Measurements from ENCODE around the gene ARFGEF2. TPM values are rescaled to one million over a fixed set of nuclear protein-coding genes. Genes with fewer than 3 reads are reported as not detected.

The ARFGEF2 gene
- total and polyA plus RNA-seq, 2 donors, result 11.1 to 17.8 TPM

- H3K27me3 ChIP-seq (ENCODE audit: control insufficient read depth in 2 of 2, insufficient read depth in 1 of 2, low read length in 1 of 2), result no peaks in the 10 kb centered on the region
- H3K27ac ChIP-seq (ENCODE audit: low read depth in 1 of 2, low read length in 1 of 2), result no peak overlapping the region
- WGBS, result 98% methylated on average over 4 of the region's 4 CpGs
- no peaks in the 10 kb centered on the region for H3K9me3 ChIP-seq (ENCODE audit: control insufficient read depth in 2 of 2, insufficient read depth in 1 of 2, low read length in 1 of 2)
- no peak overlapping the region for H3K4me3 ChIP-seq (ENCODE audit: low read length in 2 of 2)
- DNase-seq (ENCODE audit: low read depth in 6 of 9, low spot score in 9 of 9), result no peak
- H3K4me1 ChIP-seq (ENCODE audit: control insufficient read depth in 2 of 2, insufficient read depth in 2 of 2, low read length in 2 of 2), result peaks cover 0 to 11% of the 10 kb centered on the region in 2 donors
- H3K36me3 ChIP-seq (ENCODE audit: control insufficient read depth in 2 of 2, insufficient read depth in 2 of 2, low read length in 1 of 2), result peaks cover 17 to 31% of the 10 kb centered on the region in 2 donors
Measured at GRCh38 chr20:48941467-48941866, 20.0 kb downstream of the ARFGEF2 start.

GRCh38 chr20:48942730-48943129, 21.2 kb downstream of the ARFGEF2 start:
- no peak for DNase-seq (ENCODE audit: low read depth in 6 of 9, low spot score in 9 of 9)
- WGBS, result 96% methylated on average over 2 of the region's 2 CpGs
- Histone ChIP-seq H3K36me3 (ENCODE audit: control insufficient read depth in 2 of 2, insufficient read depth in 2 of 2, low read length in 1 of 2) (peaks cover 17 to 31% of the 10 kb centered on the region in 2 donors), H3K4me3 (ENCODE audit: low read length in 2 of 2) (no peak overlapping the region), H3K4me1 (ENCODE audit: control insufficient read depth in 2 of 2, insufficient read depth in 2 of 2, low read length in 2 of 2) (peaks cover 0 to 11% of the 10 kb centered on the region in 2 donors), H3K27me3 (ENCODE audit: control insufficient read depth in 2 of 2, insufficient read depth in 1 of 2, low read length in 1 of 2) (no peaks in the 10 kb centered on the region), H3K27ac (ENCODE audit: low read depth in 1 of 2, low read length in 1 of 2) (no peak overlapping the region), H3K9me3 (ENCODE audit: control insufficient read depth in 2 of 2, insufficient read depth in 1 of 2, low read length in 1 of 2) (no peaks in the 10 kb centered on the region)

DNA sequence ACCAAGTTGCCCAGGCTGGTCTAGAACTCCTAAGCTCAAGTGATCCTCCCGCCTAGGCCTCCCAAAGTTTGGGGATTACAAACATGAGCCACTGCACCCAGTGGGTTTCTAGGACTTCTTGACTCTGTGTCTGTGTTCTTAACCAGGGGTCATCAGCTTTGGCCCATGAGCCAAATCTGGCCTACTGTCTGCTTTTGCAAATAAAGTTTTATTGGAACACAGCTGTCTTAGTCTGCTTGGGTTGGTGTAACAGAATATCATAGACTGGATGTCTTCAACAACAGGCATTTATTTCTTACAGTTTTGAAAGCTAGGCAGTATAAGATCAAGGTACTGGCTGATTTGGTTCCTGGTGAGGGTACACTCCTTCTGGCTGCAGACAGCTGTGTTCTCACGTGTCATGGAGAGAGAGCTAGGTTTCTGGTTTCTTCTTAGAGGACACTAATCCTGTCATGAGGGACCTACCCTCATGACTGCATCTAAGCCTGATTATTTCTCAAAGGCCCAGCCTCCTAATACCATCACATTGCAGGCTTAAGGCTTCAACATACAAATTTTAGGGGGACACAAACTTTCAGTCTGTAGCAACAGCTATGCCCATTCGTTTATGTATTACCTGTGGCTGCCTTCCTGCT, 23.3 kb downstream of the ARFGEF2 start:
- 96% methylated on average over 3 of the region's 3 CpGs for WGBS
- H3K27me3 ChIP-seq (ENCODE audit: control insufficient read depth in 2 of 2, insufficient read depth in 1 of 2, low read length in 1 of 2), result no peaks in the 10 kb centered on the region
- no peak overlapping the region for H3K4me3 ChIP-seq (ENCODE audit: low read length in 2 of 2)
- peaks cover 29 to 46% of the 10 kb centered on the region in 2 donors for H3K36me3 ChIP-seq (ENCODE audit: control insufficient read depth in 2 of 2, insufficient read depth in 2 of 2, low read length in 1 of 2)
- no peak overlapping the region for H3K27ac ChIP-seq (ENCODE audit: low read depth in 1 of 2, low read length in 1 of 2)
- no peaks in the 10 kb centered on the region for H3K9me3 ChIP-seq (ENCODE audit: control insufficient read depth in 2 of 2, insufficient read depth in 1 of 2, low read length in 1 of 2)
- H3K4me1 ChIP-seq (ENCODE audit: control insufficient read depth in 2 of 2, insufficient read depth in 2 of 2, low read length in 2 of 2), result no peaks in the 10 kb centered on the region
- DNase-seq (ENCODE audit: low read depth in 6 of 9, low spot score in 9 of 9), result no peak

GRCh38 chr20:48945840-48946514, 24.5 kb downstream of the ARFGEF2 start:
- Histone ChIP-seq H3K4me3 (ENCODE audit: low read length in 2 of 2) (no peak overlapping the region), H3K36me3 (ENCODE audit: control insufficient read depth in 2 of 2, insufficient read depth in 2 of 2, low read length in 1 of 2) (peaks cover 32 to 46% of the 10 kb centered on the region in 2 donors), H3K4me1 (ENCODE audit: control insufficient read depth in 2 of 2, insufficient read depth in 2 of 2, low read length in 2 of 2) (no peaks in the 10 kb centered on the region), H3K27ac (ENCODE audit: low read depth in 1 of 2, low read length in 1 of 2) (no peak overlapping the region), H3K9me3 (ENCODE audit: control insufficient read depth in 2 of 2, insufficient read depth in 1 of 2, low read length in 1 of 2) (no peaks in the 10 kb centered on the region), H3K27me3 (ENCODE audit: control insufficient read depth in 2 of 2, insufficient read depth in 1 of 2, low read length in 1 of 2) (no peaks in the 10 kb centered on the region)
- no peak for DNase-seq (ENCODE audit: low read depth in 6 of 9, low spot score in 9 of 9)
- WGBS, result 98% methylated on average over 6 of the region's 6 CpGs

- Histone ChIP-seq H3K4me3 (ENCODE audit: low read length in 2 of 2) (no peak overlapping the region), H3K9me3 (ENCODE audit: control insufficient read depth in 2 of 2, insufficient read depth in 1 of 2, low read length in 1 of 2) (no peaks in the 10 kb centered on the region), H3K4me1 (ENCODE audit: control insufficient read depth in 2 of 2, insufficient read depth in 2 of 2, low read length in 2 of 2) (no peaks in the 10 kb centered on the region), H3K36me3 (ENCODE audit: control insufficient read depth in 2 of 2, insufficient read depth in 2 of 2, low read length in 1 of 2) (peaks cover 35 to 57% of the 10 kb centered on the region in 2 donors), H3K27me3 (ENCODE audit: control insufficient read depth in 2 of 2, insufficient read depth in 1 of 2, low read length in 1 of 2) (no peaks in the 10 kb centered on the region), H3K27ac (ENCODE audit: low read depth in 1 of 2, low read length in 1 of 2) (no peak overlapping the region)
- DNase-seq (ENCODE audit: low read depth in 6 of 9, low spot score in 9 of 9), result no peak
- 95% methylated on average over 6 of the region's 6 CpGs for WGBS
Measured at GRCh38 chr20:48948612-48949011, 27.1 kb downstream of the ARFGEF2 start.

DNA sequence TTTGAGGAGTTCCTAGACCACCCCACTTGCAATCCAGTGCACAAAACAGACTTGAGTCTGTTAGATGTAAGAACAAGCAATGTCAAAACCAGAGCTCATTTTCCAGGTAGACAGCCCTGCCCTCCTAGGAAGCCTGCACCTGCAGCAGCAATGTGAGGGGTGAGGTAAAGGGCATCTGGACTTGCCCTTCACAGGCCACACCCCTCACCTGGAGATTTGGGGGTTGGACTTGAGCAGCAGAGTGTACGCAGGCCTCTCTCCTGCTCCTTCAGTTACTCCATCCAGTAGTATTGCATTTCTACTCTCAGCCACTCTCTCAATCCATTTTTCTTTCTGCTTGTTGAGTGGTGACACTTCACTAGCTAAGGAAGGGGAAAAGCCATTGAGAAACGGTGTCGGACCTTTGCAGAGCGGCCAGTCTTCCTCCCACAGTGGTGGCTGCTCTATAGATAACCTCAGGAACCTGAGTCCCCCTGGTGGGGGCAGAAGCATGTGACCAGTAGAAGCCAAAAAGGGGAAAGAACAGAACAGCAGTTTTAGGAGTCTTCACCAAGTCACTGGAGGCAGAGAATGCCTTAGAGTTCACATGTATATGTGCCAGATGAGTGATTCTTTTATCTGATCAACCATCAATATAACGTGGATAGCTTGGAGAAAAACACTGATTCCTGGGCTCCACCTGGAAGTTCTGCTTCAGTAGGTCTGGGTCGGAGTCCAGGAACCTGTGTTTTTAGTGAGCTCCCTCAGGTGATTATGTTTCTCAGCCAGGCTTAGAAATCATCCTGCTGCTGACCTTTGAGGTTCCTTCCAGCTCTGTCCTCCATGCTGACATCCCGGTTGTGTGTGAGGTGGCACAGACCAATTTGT, 28.0 kb downstream of the ARFGEF2 start:
- no peak overlapping the region for H3K4me3 ChIP-seq (ENCODE audit: low read length in 2 of 2)
- DNase-seq (ENCODE audit: low read depth in 6 of 9, low spot score in 9 of 9), result no peak
- no peaks in the 10 kb centered on the region for H3K27me3 ChIP-seq (ENCODE audit: control insufficient read depth in 2 of 2, insufficient read depth in 1 of 2, low read length in 1 of 2)
- 93% methylated on average over 7 of the region's 7 CpGs for WGBS
- no peaks in the 10 kb centered on the region for H3K9me3 ChIP-seq (ENCODE audit: control insufficient read depth in 2 of 2, insufficient read depth in 1 of 2, low read length in 1 of 2)
- no peaks in the 10 kb centered on the region for H3K4me1 ChIP-seq (ENCODE audit: control insufficient read depth in 2 of 2, insufficient read depth in 2 of 2, low read length in 2 of 2)
- peaks cover 40 to 60% of the 10 kb centered on the region in 2 donors for H3K36me3 ChIP-seq (ENCODE audit: control insufficient read depth in 2 of 2, insufficient read depth in 2 of 2, low read length in 1 of 2)
- H3K27ac ChIP-seq (ENCODE audit: low read depth in 1 of 2, low read length in 1 of 2), result no peak overlapping the region

DNA sequence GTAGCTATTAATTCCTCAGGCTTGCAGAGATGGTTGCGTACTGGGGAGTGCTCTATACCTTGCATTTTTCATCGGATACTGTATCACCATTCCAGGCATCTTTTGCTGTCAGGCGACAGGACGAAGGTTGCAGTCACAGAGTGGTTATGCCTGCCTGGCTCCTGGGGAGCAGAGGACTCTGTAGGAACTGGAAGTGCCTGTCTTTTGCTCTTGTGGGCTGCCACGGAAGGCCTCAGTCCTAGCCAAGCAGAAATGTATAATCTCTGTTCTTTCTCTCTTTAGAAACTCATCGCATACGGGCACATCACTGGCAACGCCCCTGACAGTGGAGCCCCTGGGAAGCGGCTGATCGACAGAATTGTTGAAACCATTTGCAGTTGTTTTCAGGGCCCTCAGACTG, 29.5 kb downstream of the ARFGEF2 start:
- H3K9me3 ChIP-seq (ENCODE audit: control insufficient read depth in 2 of 2, insufficient read depth in 1 of 2, low read length in 1 of 2), result no peaks in the 10 kb centered on the region
- H3K4me1 ChIP-seq (ENCODE audit: control insufficient read depth in 2 of 2, insufficient read depth in 2 of 2, low read length in 2 of 2), result no peaks in the 10 kb centered on the region
- H3K4me3 ChIP-seq (ENCODE audit: low read length in 2 of 2), result no peak overlapping the region
- DNase-seq (ENCODE audit: low read depth in 6 of 9, low spot score in 9 of 9), result no peak
- H3K36me3 ChIP-seq (ENCODE audit: control insufficient read depth in 2 of 2, insufficient read depth in 2 of 2, low read length in 1 of 2), result peaks cover 48 to 61% of the 10 kb centered on the region in 2 donors
- WGBS, result 97% methylated on average over 10 of the region's 10 CpGs
- no peaks in the 10 kb centered on the region for H3K27me3 ChIP-seq (ENCODE audit: control insufficient read depth in 2 of 2, insufficient read depth in 1 of 2, low read length in 1 of 2)
- no peak overlapping the region for H3K27ac ChIP-seq (ENCODE audit: low read depth in 1 of 2, low read length in 1 of 2)

DNA sequence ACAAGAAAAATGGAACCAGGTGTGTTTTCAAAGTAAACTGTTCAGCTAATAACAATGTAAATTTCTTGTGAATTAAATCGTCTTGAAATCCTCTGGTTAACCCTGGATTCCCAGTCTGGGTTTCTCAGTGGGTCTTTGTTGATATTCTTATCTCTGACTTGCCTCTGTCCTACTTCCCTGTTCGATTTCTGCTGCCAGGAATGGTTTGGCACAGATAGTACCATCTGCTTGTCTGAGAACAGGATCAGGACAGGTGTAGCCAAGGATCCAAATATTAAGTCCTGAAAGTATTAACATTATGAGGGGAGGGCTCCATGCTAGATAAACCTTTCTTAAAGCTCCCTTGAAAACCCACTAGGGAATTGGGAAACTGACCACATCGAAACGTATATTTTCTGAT, 30.1 kb downstream of the ARFGEF2 start:
- no peak overlapping the region for H3K4me3 ChIP-seq (ENCODE audit: low read length in 2 of 2)
- WGBS, result 94% methylated on average over 4 of the region's 4 CpGs
- H3K27me3 ChIP-seq (ENCODE audit: control insufficient read depth in 2 of 2, insufficient read depth in 1 of 2, low read length in 1 of 2), result no peaks in the 10 kb centered on the region
- no peaks in the 10 kb centered on the region for H3K9me3 ChIP-seq (ENCODE audit: control insufficient read depth in 2 of 2, insufficient read depth in 1 of 2, low read length in 1 of 2)
- peaks cover 54 to 67% of the 10 kb centered on the region in 2 donors for H3K36me3 ChIP-seq (ENCODE audit: control insufficient read depth in 2 of 2, insufficient read depth in 2 of 2, low read length in 1 of 2)
- no peaks in the 10 kb centered on the region for H3K4me1 ChIP-seq (ENCODE audit: control insufficient read depth in 2 of 2, insufficient read depth in 2 of 2, low read length in 2 of 2)
- no peak overlapping the region for H3K27ac ChIP-seq (ENCODE audit: low read depth in 1 of 2, low read length in 1 of 2)
- DNase-seq (ENCODE audit: low read depth in 6 of 9, low spot score in 9 of 9), result no peak

DNA sequence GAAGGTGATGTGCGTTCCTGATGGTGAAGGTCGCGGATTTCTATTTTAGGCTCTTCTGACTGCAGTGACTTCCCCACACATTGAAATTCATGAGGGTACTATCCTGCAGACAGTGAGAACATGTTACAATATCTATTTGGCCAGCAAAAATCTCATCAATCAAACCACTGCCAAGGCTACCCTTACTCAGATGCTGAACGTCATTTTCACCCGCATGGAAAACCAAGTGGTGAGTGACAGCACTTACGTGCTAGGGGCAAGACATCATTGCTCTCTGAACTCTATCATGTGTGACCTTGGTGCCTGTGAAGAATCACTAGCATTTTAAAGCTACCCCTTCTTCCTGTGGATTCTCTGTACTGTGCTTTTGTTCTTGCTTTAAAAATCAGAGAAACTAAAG, 31.1 kb downstream of the ARFGEF2 start:
- WGBS, result 98% methylated on average over 6 of the region's 6 CpGs
- DNase-seq (ENCODE audit: low read depth in 6 of 9, low spot score in 9 of 9), result no peak
- Histone ChIP-seq H3K27ac (ENCODE audit: low read depth in 1 of 2, low read length in 1 of 2) (no peak overlapping the region), H3K4me1 (ENCODE audit: control insufficient read depth in 2 of 2, insufficient read depth in 2 of 2, low read length in 2 of 2) (no peaks in the 10 kb centered on the region), H3K4me3 (ENCODE audit: low read length in 2 of 2) (no peak overlapping the region), H3K36me3 (ENCODE audit: control insufficient read depth in 2 of 2, insufficient read depth in 2 of 2, low read length in 1 of 2) (peaks cover 59 to 77% of the 10 kb centered on the region in 2 donors), H3K27me3 (ENCODE audit: control insufficient read depth in 2 of 2, insufficient read depth in 1 of 2, low read length in 1 of 2) (no peaks in the 10 kb centered on the region), H3K9me3 (ENCODE audit: control insufficient read depth in 2 of 2, insufficient read depth in 1 of 2, low read length in 1 of 2) (no peaks in the 10 kb centered on the region)

Measured in thymus (tissue), 11 donors.